Smooth muscle cell (in vitro differentiated cells): ENCODE results near the gene MLLT6. TPM values are rescaled to one million over a fixed set of nuclear protein-coding genes. Genes with fewer than 3 reads are reported as not detected.

Experiments used
- DNase-seq: peaks from one replicate; lab custom pipeline; 2025; ENCODE audit not compliant: unreplicated experiment; lab: John Stamatoyannopoulos, UW
- H2AFZ ChIP-seq: fragments of 200-600 bp; sonication (generic); 2 replicates; pipeline ENCODE4 v1.6.0; 2016; ENCODE audit warnings: antibody characterized with exemption, low read depth, mild to moderate bottlenecking
- H3F3A ChIP-seq: fragments of 200-600 bp; sonication (generic); 2 replicates; pipeline ENCODE4 v1.6.0; 2017; ENCODE audit warnings: antibody characterized with exemption, low read depth
- H3K27ac ChIP-seq: fragments of 200-600 bp; sonication (generic); 2 replicates; pipeline ENCODE4 v1.5.1; 2016; ENCODE audit warnings: low read depth, mild to moderate bottlenecking
- H3K27me3 ChIP-seq: fragments of 200-600 bp; sonication (generic); 2 replicates; pipeline ENCODE4 v1.6.1; 2016; ENCODE audit warnings: low read depth, mild to moderate bottlenecking
- H3K36me3 ChIP-seq: fragments of 200-600 bp; sonication (generic); 2 replicates; pipeline ENCODE4 v1.5.1; 2016; ENCODE audit warnings: low read depth
- H3K4me1 ChIP-seq: fragments of 200-600 bp; sonication (generic); 2 replicates; pipeline ENCODE4 v1.5.1; 2016; ENCODE audit warnings: low read depth
- H3K4me2 ChIP-seq: fragments of 200-600 bp; sonication (generic); 2 replicates; pipeline ENCODE4 v1.6.0; 2016; ENCODE audit warnings: mild to moderate bottlenecking
- H3K4me3 ChIP-seq: fragments of 200-600 bp; sonication (generic); 2 replicates; pipeline ENCODE4 v1.5.1; 2016; ENCODE audit warnings: mild to moderate bottlenecking
- H3K79me2 ChIP-seq: fragments of 200-600 bp; sonication (generic); 2 replicates; pipeline ENCODE4 v1.6.0; 2016; ENCODE audit warnings: low read depth, mild to moderate bottlenecking
- H3K9ac ChIP-seq: fragments of 200-600 bp; sonication (generic); 2 replicates; pipeline ENCODE4 v1.6.0; 2016; ENCODE audit warnings: low read depth
- H3K9me3 ChIP-seq: fragments of 200-600 bp; sonication (generic); replicated peaks from 2 replicates; pipeline ENCODE4 v1.5.1; 2016; ENCODE audit warnings: low read depth
- H4K20me1 ChIP-seq: fragments of 200-600 bp; sonication (generic); 2 replicates; pipeline ENCODE4 v1.6.0; 2016; ENCODE audit warnings: low read depth
- CTCF ChIP-seq: fragments of 200-600 bp; sonication (generic); IDR thresholded peaks from 2 replicates; pipeline ENCODE4 v1.5.1; 2017; ENCODE audit warnings: borderline replicate concordance, mild to moderate bottlenecking, antibody characterized with exemption; ENCODE audit not compliant: insufficient read depth, poor library complexity, severe bottlenecking
- whole genome bisulfite sequencing: methylation state at CpG from one replicate; pipeline ENCODE4 v1.1.7; 2016; ENCODE audit warnings: low lambda C conversion rate; 5-methylcytosine and 5-hydroxymethylcytosine counted together
- microRNA-seq: library from miRNA; unstranded; fragments of <30 nt; microRNA quantifications from one replicate; pipeline ENCODE4, GENCODE V29; 2016; ENCODE audit warnings: borderline number of aligned reads
- polyA plus RNA-seq: library from polyadenylated mRNA; unstranded; fragments of >200 nt; fragmentation: Nextera tagmentation; extraction: Ambion mirVana; gene quantifications from 2 replicates; pipeline ENCODE4 v1.2.1, GENCODE V29; 2016
- small RNA-seq: library from RNA; depleted of rRNA; stranded (forward); fragments of <200 nt; gene quantifications from one replicate; pipeline ENCODE3, GENCODE V24; 2014
- total RNA-seq: library from RNA; depleted of rRNA; stranded (reverse); fragments of >200 nt; gene quantifications from 2 replicates; pipeline ENCODE4 v1.2.3, GENCODE V29; 2014

The MLLT6 gene
- total and polyA plus RNA-seq, 2 experiments from 2014 or later: 4.6 to 11.2 TPM

- no peaks in the 10 kb centered on the region for H3K4me1 ChIP-seq
- peaks cover 36% of the 10 kb centered on the region for H3K36me3 ChIP-seq
- no peak overlapping the region for H3K4me3 ChIP-seq
- no peaks in the 10 kb centered on the region for H3F3A ChIP-seq
- no peak overlapping the region for H2AFZ ChIP-seq
- no peak overlapping the region for H3K4me2 ChIP-seq
- H3K9ac ChIP-seq: no peak overlapping the region
- no peaks in the 10 kb centered on the region for H3K9me3 ChIP-seq
- TF ChIP-seq CTCF: no peak
- H3K27ac ChIP-seq: no peak overlapping the region
- H3K27me3 ChIP-seq: no peaks in the 10 kb centered on the region
- H4K20me1 ChIP-seq: peaks cover 10% of the 10 kb centered on the region
- DNase-seq: no peak
- no peaks in the 10 kb centered on the region for H3K79me2 ChIP-seq
These were observed 68.2 kb downstream of the MLLT6 start for GRCh38 chr17:38773258-38773657.

GRCh38 chr17:38777641-38778250, 72.7 kb downstream of the MLLT6 start:
- DNase-seq: no peak
- H3K79me2 ChIP-seq: no peaks in the 10 kb centered on the region
- H3K27ac ChIP-seq: no peak overlapping the region
- H3K9ac ChIP-seq: no peak overlapping the region
- no peak overlapping the region for H3K4me2 ChIP-seq
- H3K4me1 ChIP-seq: no peaks in the 10 kb centered on the region
- peaks cover 28% of the 10 kb centered on the region for H3K36me3 ChIP-seq
- 85% methylated on average over 7 of the region's 7 CpGs for WGBS
- H3K9me3 ChIP-seq: no peaks in the 10 kb centered on the region
- H3K27me3 ChIP-seq: no peaks in the 10 kb centered on the region
- no peak overlapping the region for H3K4me3 ChIP-seq
- H4K20me1 ChIP-seq: peaks cover 10% of the 10 kb centered on the region
- TF ChIP-seq CTCF: no peak
- H2AFZ ChIP-seq: no peak overlapping the region
- H3F3A ChIP-seq: no peaks in the 10 kb centered on the region

Small RNAs within 50 kb of the gene (microRNA-seq; reads per million reads assigned to microRNA genes)
- gene MIR4726: 1.8 reads per million
- gene MIR4734: not detected

Small RNAs within 50 kb of the gene (small RNA-seq; reads per million reads assigned to genes)
- gene MIR4726 (not detected), gene MIR4734 (not detected), gene RNA5SP440 (0.76 reads per million, percentile 25 among the genes with 10 or more reads in this experiment), gene RNU6-866P (not detected)

Other genes with a start within 250 kb of the MLLT6 start
- gene SRCIN1, start 99.3 kb upstream of the MLLT6 start, total RNA-seq: 0.09 and 0.90 TPM in 2 replicates
- gene SRCIN1, start 99.3 kb upstream of the MLLT6 start, polyA plus RNA-seq: 0.16 and 0.72 TPM in 2 replicates
- gene EPOP, start 30.3 kb upstream of the MLLT6 start, total RNA-seq: 0.85 and 1.6 TPM in 2 replicates
- 0.24 and 0.40 TPM in 2 replicates for gene EPOP, start 30.3 kb upstream of the MLLT6 start, polyA plus RNA-seq
- 0.54 and 1.3 TPM in 2 replicates for gene CISD3, start 25.1 kb downstream of the MLLT6 start, total RNA-seq
- 15.1 and 18.1 TPM in 2 replicates for gene CISD3, start 25.1 kb downstream of the MLLT6 start, polyA plus RNA-seq
- 4.7 and 11.6 TPM in 2 replicates for gene PCGF2, start 43.1 kb downstream of the MLLT6 start, total RNA-seq
- 6.1 and 11.2 TPM in 2 replicates for gene PCGF2, start 43.1 kb downstream of the MLLT6 start, polyA plus RNA-seq
- gene PSMB3, start 47.5 kb downstream of the MLLT6 start, total RNA-seq: 265 and 312 TPM in 2 replicates
- 346 and 358 TPM in 2 replicates for gene PSMB3, start 47.5 kb downstream of the MLLT6 start, polyA plus RNA-seq
- gene PIP4K2B, start 94.3 kb downstream of the MLLT6 start, total RNA-seq: 31.9 and 46.5 TPM in 2 replicates
- gene PIP4K2B, start 94.3 kb downstream of the MLLT6 start, polyA plus RNA-seq: 11.1 and 13.7 TPM in 2 replicates
- 9.2 and 26.0 TPM in 2 replicates for gene CWC25, start 120.0 kb downstream of the MLLT6 start, total RNA-seq
- gene CWC25, start 120.0 kb downstream of the MLLT6 start, polyA plus RNA-seq: 11.0 and 17.2 TPM in 2 replicates
- 1,675 and 1,715 TPM in 2 replicates for gene RPL23, start 148.4 kb downstream of the MLLT6 start, total RNA-seq
- 435 and 499 TPM in 2 replicates for gene RPL23, start 148.4 kb downstream of the MLLT6 start, polyA plus RNA-seq
- gene LASP1, start 164.8 kb downstream of the MLLT6 start, total RNA-seq: 108 and 133 TPM in 2 replicates
- gene LASP1, start 164.8 kb downstream of the MLLT6 start, polyA plus RNA-seq: 120 and 130 TPM in 2 replicates